ENCODE results near the gene ENG.
A peak's percentile ranks its signal among the peaks of the same experiment; 100 is the strongest.

The ENG gene

DNA sequence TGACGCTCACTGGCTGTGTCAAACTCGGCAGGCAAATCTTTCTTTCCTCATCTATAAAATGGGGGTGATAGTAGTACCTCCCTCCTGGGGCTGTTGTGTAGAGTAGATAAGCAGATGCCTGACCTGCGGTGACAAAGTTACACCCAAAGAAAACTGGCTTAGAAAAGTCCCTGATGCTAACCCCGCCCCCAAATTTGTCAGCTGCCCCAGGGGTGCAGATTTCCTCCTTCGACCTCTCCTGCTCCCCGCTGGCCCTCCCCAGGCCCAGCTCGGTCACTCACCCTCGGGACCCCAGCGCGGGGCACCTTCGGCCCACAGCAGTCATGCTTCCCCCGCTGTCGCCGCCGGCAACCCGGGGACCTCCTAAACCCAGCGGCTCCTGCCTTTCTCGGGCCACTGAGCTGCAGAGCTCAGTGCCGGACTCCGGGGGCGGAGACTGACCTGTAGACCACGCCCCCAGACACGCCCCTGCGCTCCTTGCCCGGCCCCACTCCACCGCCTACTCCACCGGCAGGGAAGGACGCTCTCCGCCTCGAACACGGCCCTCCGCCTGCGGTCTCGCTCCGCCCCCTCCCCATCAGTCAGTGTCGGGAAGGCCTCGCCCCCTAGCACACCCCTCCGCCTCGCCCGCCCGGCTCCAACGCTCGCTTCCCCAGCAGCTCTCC lies 83.4 kb downstream of the ENG start:
- DNase-seq = peak; percentile 88

DNA sequence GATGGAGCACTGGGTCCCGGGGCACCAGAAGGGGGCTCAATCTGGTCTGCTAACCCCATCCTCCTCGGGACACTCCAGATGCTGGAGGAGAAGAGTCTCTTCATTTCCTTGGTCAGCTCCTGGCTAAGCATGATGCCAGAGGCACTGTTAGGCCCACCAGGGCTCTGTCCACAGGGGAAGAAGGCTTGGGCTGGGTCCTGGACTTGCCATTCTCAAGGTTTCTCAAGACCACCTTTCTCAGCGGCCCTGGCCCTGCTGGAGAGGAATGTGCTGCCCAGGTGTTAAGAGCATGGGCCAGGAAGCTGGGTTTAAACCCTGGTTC lies 83.9 kb downstream of the ENG start:
- no peak for DNase-seq

- DNase-seq = no peak
Observed at GRCh38 chr9:127769929-127770582, 84.4 kb downstream of the ENG start.

DNA sequence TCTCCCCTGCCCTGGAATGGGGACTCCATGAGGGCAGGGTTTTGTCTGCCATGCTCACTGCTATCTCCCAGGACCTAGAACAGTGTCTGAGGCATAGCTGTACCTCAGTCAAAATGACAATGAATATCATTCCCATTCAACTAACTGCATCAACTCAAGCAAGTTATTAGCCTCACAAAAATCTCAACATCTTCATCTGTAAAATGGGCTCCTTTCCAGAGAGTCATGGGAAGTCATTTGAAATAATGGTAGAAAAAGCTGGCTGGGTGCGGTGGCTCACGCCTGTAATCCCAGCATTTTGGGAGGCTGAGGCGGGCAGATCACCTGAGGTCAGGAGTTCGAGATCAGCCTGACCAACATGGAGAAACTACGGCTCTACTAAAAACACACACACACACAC lies 85.4 kb downstream of the ENG start:
- no peak for DNase-seq

DNA sequence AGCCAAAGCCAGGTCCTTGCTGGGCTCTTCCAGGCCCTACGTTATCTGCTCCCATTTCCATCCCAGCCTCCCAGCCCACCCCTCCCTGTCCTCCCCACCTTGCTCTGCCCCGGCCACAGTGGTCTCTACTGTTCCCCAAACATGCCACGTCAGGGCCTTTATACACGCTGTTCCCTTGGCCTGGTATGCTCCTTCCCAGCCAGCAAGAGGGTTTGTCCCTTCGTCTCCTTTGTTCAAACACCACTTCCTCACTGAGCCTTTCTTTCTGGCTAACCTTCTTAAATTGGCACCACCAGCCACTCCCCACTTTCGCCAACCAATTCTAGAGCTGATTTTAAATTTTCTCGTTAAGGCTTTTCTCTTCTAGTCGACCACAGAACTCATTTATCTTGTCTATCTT lies 85.8 kb downstream of the ENG start:
- no peak for DNase-seq

DNA sequence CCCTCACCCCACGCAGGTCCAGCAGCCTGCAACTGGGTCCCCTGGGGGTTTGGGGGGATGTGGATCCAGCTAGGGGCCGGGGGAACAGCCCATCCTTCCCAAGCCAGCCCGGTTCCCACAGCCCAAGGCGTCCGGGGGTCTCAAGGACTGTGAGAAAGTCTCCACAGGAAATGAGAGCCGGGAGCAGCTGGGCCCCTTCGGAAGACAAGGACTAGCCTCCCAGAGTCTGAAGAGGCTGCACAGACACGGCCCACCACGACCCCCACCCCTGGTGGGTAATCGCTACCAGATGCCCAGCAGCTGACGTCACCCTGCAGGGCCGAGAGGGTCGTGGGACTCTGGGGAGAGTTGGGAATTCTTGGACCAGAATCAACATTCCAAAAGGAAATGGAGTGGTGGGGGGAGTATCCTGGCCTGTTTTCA lies 86.5 kb downstream of the ENG start:
- no peak for DNase-seq

DNA sequence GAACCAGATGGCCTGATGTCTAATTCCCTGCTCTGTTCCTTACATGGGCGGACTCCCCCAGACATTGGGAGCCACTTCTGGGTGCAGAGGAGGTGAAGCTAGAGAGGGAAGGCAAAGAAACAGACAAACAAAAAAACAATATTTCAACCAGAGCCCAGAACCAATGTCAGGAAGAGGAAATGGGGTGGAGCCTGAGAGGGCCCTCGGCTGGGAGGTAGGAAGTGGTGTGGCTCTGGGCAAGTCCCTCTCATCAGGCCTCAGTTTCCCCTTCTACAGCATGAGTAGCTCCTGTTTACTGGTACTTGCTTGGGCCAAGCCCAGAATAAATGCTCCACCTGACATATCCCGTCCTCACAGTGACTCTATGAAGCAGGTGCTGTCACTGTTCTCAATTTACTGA lies 87.0 kb downstream of the ENG start:
- no peak for DNase-seq

DNA sequence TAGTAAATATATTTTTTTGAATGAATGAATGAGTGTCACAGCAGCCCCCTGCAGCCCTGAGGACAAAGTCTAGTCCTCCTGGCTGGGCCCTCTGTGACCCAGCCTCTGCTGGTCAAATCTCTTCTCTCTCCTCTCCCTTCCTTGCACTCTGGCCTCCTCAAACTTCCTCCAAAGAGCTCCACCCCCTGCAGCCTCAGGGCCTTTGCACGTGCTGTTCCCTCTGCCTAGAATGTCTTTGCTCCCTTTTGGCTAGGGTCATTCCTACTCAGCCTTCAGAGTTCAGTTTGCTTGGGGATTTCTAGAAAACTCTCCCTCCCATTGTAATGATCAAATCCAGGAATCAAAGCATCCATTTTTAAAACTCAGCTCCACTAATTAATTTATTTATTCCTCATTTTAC lies 89.0 kb downstream of the ENG start:
- no peak for DNase-seq
